ENCODE measurements around the gene IRGM. TPM values are rescaled to one million over a fixed set of nuclear protein-coding genes. Genes with fewer than 3 reads are reported as not detected.
A peak's percentile ranks its signal among the peaks of the same experiment; 100 is the strongest.
"Not testable (repeated sequence)": the region's sequence is repeated elsewhere in the genome, so short reads cannot be mapped to it uniquely, and the experiment has no call there.

IRGM gene
- total RNA-seq, 4 donors from 2014 or later = not detected

GRCh38 chr5:150836703-150837102 is 9.6 kb upstream of the IRGM start:
- Histone ChIP-seq H3K27me3 (no peaks in the 10 kb centered on the region), H3K4me3 (no peak overlapping the region), H3K4me1 (no peaks in the 10 kb centered on the region), H3K9me3 (peaks cover 0 to 13% (median 8%) of the 10 kb centered on the region in 4 donors), H3K27ac (replicated peaks in 1 of 4) (no peak overlapping the region), H3K36me3 (no peaks in the 10 kb centered on the region)
- intact Hi-C loops (cut with DNase I) = no loop called here
- DNase-seq (ENCODE audit: extremely low spot score) = no peak
- WGBS = 88% methylated on average over 3 of the region's 3 CpGs
- no peak for TF ChIP-seq CTCF (IDR thresholded peaks at IDR 0.05)
- no peak for TF ChIP-seq POLR2AphosphoS5 (IDR thresholded peaks at IDR 0.05)
- no peak for TF ChIP-seq EP300 (IDR thresholded peaks at IDR 0.05)
- no peak for TF ChIP-seq POLR2A (IDR thresholded peaks at IDR 0.05; ENCODE audit: low read depth)

GRCh38 chr5:150845185-150845859 is 999 bp upstream of the IRGM start:
- WGBS = 94% methylated on average over 15 of the region's 32 CpGs
- not testable (repeated sequence) for H3K27me3 ChIP-seq; H3K9me3 ChIP-seq; H3K27ac ChIP-seq (replicated peaks in 1 of 4); H3K4me3 ChIP-seq; H3K4me1 ChIP-seq; H3K36me3 ChIP-seq; DNase-seq (ENCODE audit: extremely low spot score)
- intact Hi-C loops (cut with DNase I) = loop anchor here (10.0 kb wide), 1 partner anchor 141 kb away; the partner anchor contains the start of gene RBM22

GRCh38 chr5:150846654-150847333 is 473 bp downstream of the IRGM start:
- H3K27ac ChIP-seq (replicated peaks in 1 of 4) = no peak overlapping the region
- no peak for DNase-seq (ENCODE audit: extremely low spot score)
- no peak overlapping the region for H3K4me3 ChIP-seq
- H3K36me3 ChIP-seq = no peaks in the 10 kb centered on the region
- intact Hi-C loops (cut with DNase I) = loop anchor here (2.0 to 10.0 kb wide), 3 partner anchors 46 to 286 kb away; partner anchors contain the start of gene RBM22
- H3K4me1 ChIP-seq = peaks cover 0 to 6% (median 4%) of the 10 kb centered on the region in 4 donors
- H3K9me3 ChIP-seq = no peaks in the 10 kb centered on the region
- WGBS = 58% methylated on average over 21 of the region's 22 CpGs
- no peaks in the 10 kb centered on the region for H3K27me3 ChIP-seq
- TF ChIP-seq POLR2AphosphoS5 (IDR thresholded peaks at IDR 0.05) (peak in 1 of 2 donors; percentile 46), POLR2A (IDR thresholded peaks at IDR 0.05; ENCODE audit: low read depth) (no peak), CTCF (IDR thresholded peaks at IDR 0.05) (peak; percentile 63 to 78 (median 65))

- Histone ChIP-seq H3K36me3 (no peaks in the 10 kb centered on the region), H3K27me3 (no peaks in the 10 kb centered on the region), H3K9me3 (no peaks in the 10 kb centered on the region), H3K27ac (replicated peaks in 1 of 4) (no peak overlapping the region), H3K4me3 (no peak overlapping the region), H3K4me1 (peaks cover 0 to 6% (median 4%) of the 10 kb centered on the region in 4 donors)
- no peak for DNase-seq (ENCODE audit: extremely low spot score)
- no peak for TF ChIP-seq EP300 (IDR thresholded peaks at IDR 0.05)
- no peak for TF ChIP-seq POLR2AphosphoS5 (IDR thresholded peaks at IDR 0.05)
- TF ChIP-seq CTCF (IDR thresholded peaks at IDR 0.05) = no peak
- no peak for TF ChIP-seq POLR2A (IDR thresholded peaks at IDR 0.05; ENCODE audit: low read depth)
- intact Hi-C loops (cut with DNase I) = loop anchor here (2.0 to 10.0 kb wide), 3 partner anchors 47 to 287 kb away; partner anchors contain the start of gene RBM22
- WGBS = 42% methylated on average over 5 of the region's 5 CpGs
Measured at GRCh38 chr5:150847334-150847695, 994 bp downstream of the IRGM start.

- Histone ChIP-seq H3K27me3 (no peaks in the 10 kb centered on the region), H3K36me3 (no peaks in the 10 kb centered on the region), H3K27ac (replicated peaks in 1 of 4) (no peak overlapping the region), H3K4me3 (no peak overlapping the region), H3K4me1 (peaks cover 0 to 6% (median 4%) of the 10 kb centered on the region in 4 donors), H3K9me3 (no peaks in the 10 kb centered on the region)
- TF ChIP-seq POLR2A (IDR thresholded peaks at IDR 0.05; ENCODE audit: low read depth) (no peak), CTCF (IDR thresholded peaks at IDR 0.05) (no peak), EP300 (IDR thresholded peaks at IDR 0.05) (no peak), POLR2AphosphoS5 (IDR thresholded peaks at IDR 0.05) (no peak)
- WGBS = 79% methylated on average over 4 of the region's 4 CpGs
- DNase-seq (ENCODE audit: extremely low spot score) = no peak
- intact Hi-C loops (cut with DNase I) = loop anchor here (10.0 kb wide), 1 partner anchor 143 kb away; the partner anchor contains the start of gene RBM22
Measured at GRCh38 chr5:150848271-150848670, 1.9 kb downstream of the IRGM start.

Measured in esophagus muscularis mucosa (tissue), 4 donors.